SKM-1 treated with dmso at 0.1 percent for 144 hours (cell line): Measurements from ENCODE around the gene CYTH3.
A peak's percentile ranks its signal among the peaks of the same experiment; 100 is the strongest.
"Not testable (repeated sequence)": the region's sequence is repeated elsewhere in the genome, so short reads cannot be mapped to it uniquely, and the experiment has no call there.

Experiments used
- DNase-seq: peaks from one replicate; lab custom pipeline; 2025; ENCODE audit not compliant: unreplicated experiment; lab: John Stamatoyannopoulos, UW

Gene CYTH3

GRCh38 chr7:6154542-6155404 is 117.7 kb downstream of the CYTH3 start:
- DNase-seq = no peak

- DNase-seq = no peak
These were observed 118.5 kb downstream of the CYTH3 start for GRCh38 chr7:6153646-6154541.

- DNase-seq = no peak
These were observed 120.3 kb downstream of the CYTH3 start for GRCh38 chr7:6151994-6152735.

- DNase-seq = not testable (repeated sequence)
These were observed 120.9 kb downstream of the CYTH3 start for GRCh38 chr7:6151527-6151926.

GRCh38 chr7:6149996-6150395 is 122.4 kb downstream of the CYTH3 start:
- DNase-seq = no peak

- DNase-seq = no peak
These were observed 123.6 kb downstream of the CYTH3 start for GRCh38 chr7:6148724-6149360.

GRCh38 chr7:6147627-6148026 is 124.8 kb downstream of the CYTH3 start:
- DNase-seq = no peak

- DNase-seq = no peak
These were observed 125.8 kb downstream of the CYTH3 start for GRCh38 chr7:6146666-6147065.

GRCh38 chr7:6143997-6144396 is 128.4 kb downstream of the CYTH3 start:
- DNase-seq = no peak

- no peak for DNase-seq
These were observed 129.5 kb downstream of the CYTH3 start for GRCh38 chr7:6142871-6143380.

- DNase-seq = peak; percentile 9
These were observed 133.0 kb downstream of the CYTH3 start for GRCh38 chr7:6139189-6139996.

GRCh38 chr7:6136475-6136874 is 135.9 kb downstream of the CYTH3 start:
- no peak for DNase-seq

- DNase-seq = no peak
These were observed 139.2 kb downstream of the CYTH3 start for GRCh38 chr7:6133249-6133648.

- no peak for DNase-seq
These were observed 142.3 kb downstream of the CYTH3 start for GRCh38 chr7:6130007-6130587.

GRCh38 chr7:6128205-6128604 is 144.2 kb downstream of the CYTH3 start:
- no peak for DNase-seq

- no peak for DNase-seq
These were observed 145.3 kb downstream of the CYTH3 start for GRCh38 chr7:6127110-6127490.

- no peak for DNase-seq
These were observed 148.6 kb downstream of the CYTH3 start for GRCh38 chr7:6123843-6124242.

- DNase-seq = no peak
These were observed 151.3 kb downstream of the CYTH3 start for GRCh38 chr7:6121141-6121540.

- DNase-seq = no peak
These were observed 154.9 kb downstream of the CYTH3 start for GRCh38 chr7:6117533-6117932.
